ELF-1 (cell line): ENCODE measurements around the gene KCNK1.
A peak's percentile ranks its signal among the peaks of the same experiment; 100 is the strongest.

Experiments used
- DNase-seq: peaks from one replicate; pipeline ENCODE4 v3.0.0-alpha.2; 2016; ENCODE audit warnings: low read depth, low spot score

KCNK1 gene

GRCh38 chr1:233613252-233614172 lies at the start of gene KCNK1:
Gene KCNK1, plus strand, starts transcription at chr1:233614106. Its CDS starts 66 bp downstream, at chr1:233614172.
- peak; percentile 84 for DNase-seq

- DNase-seq: no peak
Observed at GRCh38 chr1:233565313-233565712, 48.6 kb upstream of the KCNK1 start.

- DNase-seq: no peak
Observed at GRCh38 chr1:233566886-233567285, 47.0 kb upstream of the KCNK1 start.

- DNase-seq: no peak
Observed at GRCh38 chr1:233569636-233570035, 44.3 kb upstream of the KCNK1 start.

GRCh38 chr1:233570216-233570615 lies 43.7 kb upstream of the KCNK1 start:
- no peak for DNase-seq

- no peak for DNase-seq
Observed at GRCh38 chr1:233570706-233571105, 43.2 kb upstream of the KCNK1 start.

- no peak for DNase-seq
Observed at GRCh38 chr1:233572896-233573295, 41.0 kb upstream of the KCNK1 start.

- no peak for DNase-seq
Observed at GRCh38 chr1:233575450-233575849, 38.5 kb upstream of the KCNK1 start.

- DNase-seq: no peak
Observed at GRCh38 chr1:233582439-233582838, 31.5 kb upstream of the KCNK1 start.

GRCh38 chr1:233584376-233584775 lies 29.5 kb upstream of the KCNK1 start:
- no peak for DNase-seq

GRCh38 chr1:233584931-233585330 lies 29.0 kb upstream of the KCNK1 start:
- no peak for DNase-seq

GRCh38 chr1:233586301-233586700 lies 27.6 kb upstream of the KCNK1 start:
- no peak for DNase-seq

GRCh38 chr1:233587196-233587595 lies 26.7 kb upstream of the KCNK1 start:
- no peak for DNase-seq

GRCh38 chr1:233587958-233588799 lies 25.7 kb upstream of the KCNK1 start:
- peak; percentile 90 for DNase-seq

- no peak for DNase-seq
Observed at GRCh38 chr1:233597489-233597901, 16.4 kb upstream of the KCNK1 start.

- no peak for DNase-seq
Observed at GRCh38 chr1:233598891-233599541, 14.9 kb upstream of the KCNK1 start.

GRCh38 chr1:233599542-233600073 lies 14.3 kb upstream of the KCNK1 start:
- DNase-seq: no peak

GRCh38 chr1:233600488-233600887 lies 13.4 kb upstream of the KCNK1 start:
- DNase-seq: no peak

GRCh38 chr1:233603478-233603877 lies 10.4 kb upstream of the KCNK1 start:
- DNase-seq: no peak

- DNase-seq: no peak
Observed at GRCh38 chr1:233605205-233605604, 8.7 kb upstream of the KCNK1 start.

GRCh38 chr1:233606813-233607212 lies 7.1 kb upstream of the KCNK1 start:
- DNase-seq: no peak
